Measurements from ENCODE around the gene COG6. TPM values are rescaled to one million over a fixed set of nuclear protein-coding genes. Genes with fewer than 3 reads are reported as not detected.

Gene COG6
- total and polyA plus RNA-seq, 7 donors = 4.3 to 26.4 (median 9.8) TPM

Other genes with a start within 250 kb of the COG6 start
- 10 to 100 TPM; 16.1 to 35.8 (median 20.5) TPM for gene LHFPL6, start 52.5 kb upstream of the COG6 start, total RNA-seq
- gene LHFPL6, start 52.5 kb upstream of the COG6 start, polyA plus RNA-seq = 10 to 100 TPM; 15.0 to 17.3 (median 17.0) TPM

Measured in psoas muscle (tissue), 7 donors.